Esophagus muscularis mucosa (tissue), 4 donors: Measurements from ENCODE around the gene ZNF500. TPM values are rescaled to one million over a fixed set of nuclear protein-coding genes. Genes with fewer than 3 reads are reported as not detected.

Experiments used
- DNase-seq: peaks from one replicate; pipeline ENCODE4 v3.0.0-alpha.2; 2017; ENCODE audit errors: extremely low spot score
- H3K27ac ChIP-seq, 4 donors: fragments of 200-600 bp; sonication (generic); replicated peaks in 1 of 4; 1 replicate in 3 of 4; 2 replicates in 1 of 4; pipeline ENCODE4 v1.5.1; 2016 to 2019; ENCODE audit warnings: mild to moderate bottlenecking in 1 of 4
- H3K27me3 ChIP-seq, 4 donors: fragments of 200-600 bp; sonication (generic); one replicate each; pipeline versions ENCODE4 v1.5.1 to v1.6.0; 2016 to 2019
- H3K36me3 ChIP-seq, 4 donors: fragments of 200-600 bp; sonication (generic); one replicate each; pipeline ENCODE4 v1.5.1; 2016 to 2019
- H3K4me1 ChIP-seq, 4 donors: fragments of 200-600 bp; sonication (generic); one replicate each; pipeline ENCODE4 v1.5.1; 2016 to 2019
- H3K4me3 ChIP-seq, 4 donors: fragments of 200-600 bp; sonication (generic); 1 replicate in 2 of 4; 2 replicates in 2 of 4; pipeline ENCODE4 v1.5.1; 2016 to 2019; ENCODE audit warnings: mild to moderate bottlenecking in 4 of 4, moderate library complexity in 1 of 4
- H3K9me3 ChIP-seq, 4 donors: fragments of 200-600 bp; sonication (generic); 1 replicate in 3 of 4; 2 replicates in 1 of 4; pipeline ENCODE4 v1.5.1; 2016 to 2019
- CTCF ChIP-seq, 3 experiments: fragments of 200-600 bp in 2 of 3; fragments of 450-650 bp in 1 of 3; sonication (generic) in 2 of 3; IDR thresholded peaks; one replicate each; pipeline ENCODE4 v1.5.1; 2017 to 2019; ENCODE audit warnings: antibody characterized with exemption in 3 of 3, mild to moderate bottlenecking in 2 of 3, moderate library complexity in 1 of 3
- EP300 ChIP-seq: sonication (generic); formaldehyde crosslinking; IDR thresholded peaks from one replicate; pipeline ENCODE4 v1.6.1; 2017; ENCODE audit warnings: antibody characterized with exemption
- POLR2A ChIP-seq: fragments of 450-650 bp; IDR thresholded peaks from one replicate; pipeline ENCODE4 v1.6.1; 2017; ENCODE audit warnings: antibody characterized with exemption, moderate library complexity, mild to moderate bottlenecking, low read depth
- POLR2AphosphoS5 ChIP-seq, 2 donors: sonication (generic); formaldehyde crosslinking; IDR thresholded peaks; one replicate each; pipeline ENCODE4 v1.6.1; 2017; ENCODE audit warnings: antibody characterized with exemption in 2 of 2
- WGBS: methylation state at CpG from one replicate; pipeline ENCODE4 v1.1.5; 2018; 5-methylcytosine and 5-hydroxymethylcytosine counted together
- intact Hi-C: fragments of 100-400 bp; cut with DNase I; formaldehyde crosslinking; loops from one replicate; pipeline ENCODE4 v1.15.1; 2023
- total RNA-seq, 4 donors: library from RNA; depleted of rRNA; stranded (reverse); fragments of >200 nt; gene quantifications; one replicate each; pipeline versions ENCODE4 v1.1.0 to v1.2.1, GENCODE V29; 2016

ZNF500 gene
- total RNA-seq, 4 donors from 2014 or later: 7.5 to 19.4 (median 13.9) TPM

- H3K4me3 ChIP-seq: no peak overlapping the region
- intact Hi-C loops: no loop called here
- TF ChIP-seq POLR2A (no peak), CTCF (IDR thresholded peaks at IDR 0.05) (no peak), EP300 (no peak), POLR2AphosphoS5 (IDR thresholded peaks at IDR 0.05) (no peak)
- H3K4me1 ChIP-seq: no peaks in the 10 kb centered on the region
- peaks cover 51 to 97% (median 92%) of the 10 kb centered on the region in 4 donors for H3K36me3 ChIP-seq
- no peak overlapping the region for H3K27ac ChIP-seq
- WGBS: 93% methylated on average over 11 of the region's 11 CpGs
- no peaks in the 10 kb centered on the region for H3K9me3 ChIP-seq
- no peak for DNase-seq
- H3K27me3 ChIP-seq: no peaks in the 10 kb centered on the region
Observed at GRCh38 chr16:4753227-4753626, 13.7 kb downstream of the ZNF500 start.

- WGBS: 93% methylated on average over 17 of the region's 44 CpGs
- Histone ChIP-seq H3K4me1 (peaks cover 0 to 2% (median under 1%) of the 10 kb centered on the region in 4 donors), H3K9me3 (no peaks in the 10 kb centered on the region), H3K27ac (no peak overlapping the region), H3K36me3 (peaks cover 46 to 90% (median 85%) of the 10 kb centered on the region in 4 donors), H3K4me3 (no peak overlapping the region), H3K27me3 (no peaks in the 10 kb centered on the region)
- no peak for DNase-seq
- intact Hi-C loops: no loop called here
- no peak for TF ChIP-seq POLR2A
- no peak for TF ChIP-seq EP300
- TF ChIP-seq POLR2AphosphoS5 (IDR thresholded peaks at IDR 0.05): no peak
- TF ChIP-seq CTCF (IDR thresholded peaks at IDR 0.05): no peak
Observed at GRCh38 chr16:4752351-4753100, 14.4 kb downstream of the ZNF500 start.

GRCh38 chr16:4750896-4751295, 16.1 kb downstream of the ZNF500 start:
- Histone ChIP-seq H3K4me1 (peaks cover 0 to 18% (median 10%) of the 10 kb centered on the region in 4 donors), H3K27me3 (no peaks in the 10 kb centered on the region), H3K36me3 (peaks cover 38 to 74% (median 70%) of the 10 kb centered on the region in 4 donors), H3K9me3 (no peaks in the 10 kb centered on the region), H3K4me3 (no peak overlapping the region), H3K27ac (no peak overlapping the region)
- WGBS: 87% methylated on average over 8 of the region's 8 CpGs
- no peak for DNase-seq
- TF ChIP-seq POLR2AphosphoS5 (IDR thresholded peaks at IDR 0.05) (no peak), CTCF (IDR thresholded peaks at IDR 0.05) (no peak), EP300 (no peak), POLR2A (no peak)
- intact Hi-C loops: no loop called here

- intact Hi-C loops: no loop called here
- TF ChIP-seq EP300 (no peak), POLR2AphosphoS5 (IDR thresholded peaks at IDR 0.05) (no peak), CTCF (IDR thresholded peaks at IDR 0.05) (no peak), POLR2A (no peak)
- H3K9me3 ChIP-seq: no peaks in the 10 kb centered on the region
- H3K36me3 ChIP-seq: peaks cover 29 to 63% (median 59%) of the 10 kb centered on the region in 4 donors
- no peak overlapping the region for H3K27ac ChIP-seq
- no peaks in the 10 kb centered on the region for H3K27me3 ChIP-seq
- H3K4me1 ChIP-seq: peaks cover 0 to 23% (median 10%) of the 10 kb centered on the region in 4 donors
- 91% methylated on average over 9 of the region's 10 CpGs for WGBS
- no peak overlapping the region for H3K4me3 ChIP-seq
- DNase-seq: no peak
Observed at GRCh38 chr16:4749700-4750257, 17.2 kb downstream of the ZNF500 start.
